ENCODE results near the gene ATP6V1G2. TPM values are rescaled to one million over a fixed set of nuclear protein-coding genes. Genes with fewer than 3 reads are reported as not detected.

Gene ATP6V1G2
- total RNA-seq, 1 experiment from 2014 or later, result 0.98 TPM

GRCh38 chr6:31534521-31535040 lies 11.8 kb downstream of the ATP6V1G2 start:
- no TSS peak for BruUV-seq (replicated peaks)

GRCh38 chr6:31534011-31534410 lies 12.4 kb downstream of the ATP6V1G2 start:
- in situ Hi-C loops (cut with HindIII; ENCODE audit: low pct_unique_long_range_greater_than_20kb, low sequenced_read_pairs), result no loop called here
- ATAC-seq (no peak), DNase-seq (ENCODE audit: low read depth, low spot score) (no peak)
- no peak for TF ChIP-seq SIN3A (IDR thresholded peaks at IDR 0.05; ENCODE audit: borderline replicate concordance, insufficient read depth, low read depth, low read length)
- TF ChIP-seq TCF7L2 (IDR thresholded peaks at IDR 0.05; ENCODE audit: low read depth, low read length), result no peak
- TF ChIP-seq REST (IDR thresholded peaks at IDR 0.05; ENCODE audit: insufficient read depth in 1 of 2, low read depth in 2 of 2, low read length in 1 of 2), result no peak
- TF ChIP-seq POLR2AphosphoS5 (IDR thresholded peaks at IDR 0.05; ENCODE audit: low read depth, low read length), result no peak
- no peak for TF ChIP-seq CTCF (IDR thresholded peaks at IDR 0.05)
- Histone ChIP-seq H3K27me3 (ENCODE audit: control insufficient read depth, insufficient read depth, low read length) (no peaks in the 10 kb centered on the region), H3K27ac (ENCODE audit: low read length) (no peak overlapping the region), H3K36me3 (ENCODE audit: control insufficient read depth, insufficient read depth, low read length) (peaks cover 49% of the 10 kb centered on the region), H3K9me3 (ENCODE audit: control insufficient read depth, insufficient read depth, low read depth, low read length) (no peaks in the 10 kb centered on the region), H3K4me1 (ENCODE audit: control insufficient read depth, insufficient read depth, low read length) (peaks cover 9% of the 10 kb centered on the region), H3K4me3 (ENCODE audit: low read depth in 2 of 2, low read length in 2 of 2) (no peak overlapping the region)
- intact Hi-C loops (cut with micrococcal nuclease; ENCODE audit: unreplicated experiment), result no loop called here
- CTCF ChIA-PET, result no interaction called here
- BruUV-seq (replicated peaks), result no TSS peak
- POLR2A ChIA-PET, result interaction anchor here (0.7 kb wide), 1 partner anchor 9 kb away, joined by 13 read pairs; no protein-coding TSS in a partner anchor

More at GRCh38 chr6:31534521-31535040, 11.8 kb downstream of the ATP6V1G2 start:
- POLR2A ChIA-PET, result no interaction called here
- H3K4me3 ChIP-seq (ENCODE audit: low read depth in 2 of 2, low read length in 2 of 2), result no peak overlapping the region
- DNase-seq (ENCODE audit: low read depth, low spot score), result no peak
- TF ChIP-seq TCF7L2 (IDR thresholded peaks at IDR 0.05; ENCODE audit: low read depth, low read length), result no peak
- no peak for TF ChIP-seq POLR2AphosphoS5 (IDR thresholded peaks at IDR 0.05; ENCODE audit: low read depth, low read length)
- TF ChIP-seq CTCF (IDR thresholded peaks at IDR 0.05), result no peak
- TF ChIP-seq REST (IDR thresholded peaks at IDR 0.05; ENCODE audit: insufficient read depth in 1 of 2, low read depth in 2 of 2, low read length in 1 of 2), result no peak
- no peak for TF ChIP-seq SIN3A (IDR thresholded peaks at IDR 0.05; ENCODE audit: borderline replicate concordance, insufficient read depth, low read depth, low read length)
- H3K27me3 ChIP-seq (ENCODE audit: control insufficient read depth, insufficient read depth, low read length), result no peaks in the 10 kb centered on the region
- CTCF ChIA-PET, result no interaction called here
- H3K9me3 ChIP-seq (ENCODE audit: control insufficient read depth, insufficient read depth, low read depth, low read length), result no peaks in the 10 kb centered on the region
- no peak for ATAC-seq
- H3K4me1 ChIP-seq (ENCODE audit: control insufficient read depth, insufficient read depth, low read length), result peaks cover 11% of the 10 kb centered on the region
- in situ Hi-C loops (cut with HindIII; ENCODE audit: low pct_unique_long_range_greater_than_20kb, low sequenced_read_pairs), result no loop called here
- H3K36me3 ChIP-seq (ENCODE audit: control insufficient read depth, insufficient read depth, low read length), result peaks cover 52% of the 10 kb centered on the region
- H3K27ac ChIP-seq (ENCODE audit: low read length), result no peak overlapping the region
- intact Hi-C loops (cut with micrococcal nuclease; ENCODE audit: unreplicated experiment), result no loop called here

Measured in Panc1 (cell line).